Stimulated activated CD4-positive, alpha-beta T cell treated with anti-CD3 and anti-CD28 coated beads, Interleukin-4, amount 100 ng/mL, for 4 hours (primary cell): ENCODE data around the gene SDC4.
A peak's percentile ranks its signal among the peaks of the same experiment; 100 is the strongest.

Experiments
- DNase-seq, 2 experiments: peaks; one replicate each; pipeline ENCODE4 v3.0.0-alpha.2; 2020

The SDC4 gene, protein sequence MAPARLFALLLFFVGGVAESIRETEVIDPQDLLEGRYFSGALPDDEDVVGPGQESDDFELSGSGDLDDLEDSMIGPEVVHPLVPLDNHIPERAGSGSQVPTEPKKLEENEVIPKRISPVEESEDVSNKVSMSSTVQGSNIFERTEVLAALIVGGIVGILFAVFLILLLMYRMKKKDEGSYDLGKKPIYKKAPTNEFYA

DNA sequence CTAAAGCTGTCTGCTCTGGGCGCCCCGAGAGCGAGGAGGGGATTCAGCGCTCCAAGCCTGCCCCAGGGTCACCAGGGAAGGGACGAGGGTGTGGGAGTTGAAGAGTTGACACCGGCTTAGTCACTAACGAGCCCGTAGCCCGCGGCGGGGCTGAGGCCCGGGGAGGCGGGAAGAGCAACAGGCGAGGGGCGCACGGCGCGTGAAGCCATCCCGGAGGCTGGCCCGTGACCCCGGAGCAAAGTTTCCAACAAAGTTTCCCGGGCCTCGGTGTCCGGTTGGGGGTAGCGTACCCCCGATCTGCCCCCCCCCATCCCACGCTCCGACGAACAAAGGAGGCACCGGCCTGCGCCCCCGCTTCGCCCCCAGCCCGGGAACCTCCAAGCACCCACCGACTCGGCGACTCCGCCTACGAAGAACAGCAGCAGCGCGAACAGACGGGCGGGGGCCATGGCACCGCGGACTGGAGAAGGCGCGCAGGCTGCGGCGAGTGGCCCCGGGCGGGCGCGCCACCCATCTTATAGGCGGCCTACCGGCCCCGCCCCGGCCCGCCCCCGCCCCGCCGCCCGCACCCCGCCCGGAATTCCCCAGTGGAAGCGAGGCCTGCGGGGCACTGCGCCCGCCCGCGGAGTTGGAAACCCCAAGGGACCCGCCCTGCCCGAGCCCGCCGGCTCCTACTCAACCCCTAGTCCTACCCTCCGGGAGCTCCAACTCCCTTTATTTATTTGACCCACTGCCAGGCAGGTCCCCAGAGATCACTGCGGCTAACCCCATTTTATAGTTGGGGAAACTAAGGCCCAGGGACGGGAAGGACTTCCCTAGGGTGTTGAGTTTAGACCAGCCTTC is at the start of gene SDC4:
SDC4 (minus strand) TSS at position 489 of the 843 bp plus-strand sequence; CDS start at position 449, 40 bp downstream.
- peak; percentile 72 to 73 for DNase-seq

DNA sequence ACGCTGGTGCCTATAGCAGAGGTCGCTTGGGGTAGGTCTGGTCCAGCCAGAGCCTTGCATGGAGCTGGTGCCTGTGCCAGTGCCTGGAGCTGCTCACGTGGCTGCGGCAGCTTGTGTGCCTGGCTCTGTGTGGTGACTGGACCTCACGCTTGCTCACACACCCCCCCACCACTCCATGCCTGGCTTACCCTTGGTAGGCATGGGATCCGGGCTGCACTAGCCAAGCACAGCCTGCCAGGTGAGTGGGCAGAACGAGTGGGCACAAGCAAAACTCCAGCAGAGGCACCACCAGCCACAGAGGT is 46.8 kb upstream of the SDC4 start:
- DNase-seq, result no peak

DNA sequence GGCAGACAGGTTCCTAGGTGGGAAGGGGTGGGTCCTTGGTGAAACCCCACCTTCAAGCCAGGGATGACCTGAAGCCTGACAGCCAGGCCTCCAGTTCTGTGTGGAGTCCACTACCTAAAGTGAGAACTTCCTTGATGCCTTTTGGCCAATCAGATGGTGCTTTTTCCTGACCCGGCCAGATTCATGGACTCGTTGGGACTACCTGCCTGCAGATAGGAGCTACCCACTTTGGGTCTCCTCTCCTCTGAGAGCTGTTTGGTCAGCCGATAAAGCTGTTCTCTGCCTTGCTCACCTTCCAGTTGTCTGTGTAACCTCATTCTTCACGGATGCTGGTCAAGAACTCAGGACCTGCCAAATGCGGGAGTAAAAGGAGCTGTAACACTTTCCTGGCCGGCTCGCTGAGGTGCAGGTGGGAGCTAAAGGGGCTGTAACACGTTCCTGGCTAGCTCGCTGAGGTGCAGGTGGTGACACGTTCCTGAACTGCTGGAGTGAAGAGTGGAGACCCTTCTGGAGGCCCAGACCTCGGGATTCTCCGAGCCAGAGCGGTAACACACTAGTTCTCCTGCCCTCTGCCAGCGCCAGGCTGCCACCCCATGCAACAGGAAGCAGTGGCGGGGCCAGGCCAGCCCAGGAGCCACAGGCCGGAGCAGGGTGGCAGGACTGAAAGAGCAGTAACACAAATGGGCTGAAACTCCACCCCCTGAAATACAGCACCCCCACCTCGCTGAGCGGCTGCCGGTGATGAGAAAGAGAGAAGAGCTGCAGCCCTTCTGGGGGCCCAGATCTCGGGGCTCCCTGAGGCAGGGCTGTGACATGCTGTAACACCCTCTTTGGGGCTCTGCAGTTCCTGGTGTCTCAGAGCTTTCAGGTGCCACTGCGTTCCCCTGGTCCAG is 46.2 kb upstream of the SDC4 start:
- no peak for DNase-seq

DNA sequence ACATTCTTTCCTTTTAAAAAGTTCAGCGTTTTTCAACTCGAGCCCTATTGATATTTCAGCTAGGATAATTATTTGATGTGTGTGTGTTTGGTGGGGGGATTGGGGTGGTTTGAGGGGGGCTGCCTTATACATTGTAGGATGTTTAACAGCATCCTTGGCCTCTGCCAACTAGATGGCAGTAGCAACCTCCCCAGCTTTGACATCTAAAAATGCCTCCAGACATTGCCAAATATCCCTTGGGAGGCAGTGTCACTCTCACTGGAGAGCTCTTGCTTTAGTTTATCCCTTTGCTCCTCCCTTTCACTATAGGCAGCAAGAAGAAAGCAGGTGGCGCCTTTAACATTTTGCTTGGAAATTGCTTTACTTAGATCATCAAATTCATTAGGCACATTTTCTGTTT is 44.5 kb upstream of the SDC4 start:
- DNase-seq, result no peak

DNA sequence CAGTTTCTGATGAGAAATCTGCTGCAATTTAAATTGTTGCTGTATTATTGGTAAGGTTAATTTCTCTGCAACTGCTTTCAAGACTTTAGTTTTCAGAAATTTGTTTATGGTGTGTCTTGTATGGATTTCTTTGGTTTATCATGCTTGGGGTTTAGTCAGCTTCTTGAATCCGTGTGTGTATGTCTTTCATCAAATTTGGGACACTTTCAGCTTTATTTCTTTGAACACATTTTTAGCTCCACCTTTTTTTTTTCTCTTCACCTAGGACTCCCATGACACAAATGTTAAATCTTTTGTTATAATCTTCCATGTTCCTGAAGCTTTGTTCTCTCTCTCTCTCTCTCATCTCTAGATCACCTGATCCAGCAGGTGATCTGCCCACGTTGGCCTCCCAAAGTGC is 43.3 kb upstream of the SDC4 start:
- no peak for DNase-seq

DNA sequence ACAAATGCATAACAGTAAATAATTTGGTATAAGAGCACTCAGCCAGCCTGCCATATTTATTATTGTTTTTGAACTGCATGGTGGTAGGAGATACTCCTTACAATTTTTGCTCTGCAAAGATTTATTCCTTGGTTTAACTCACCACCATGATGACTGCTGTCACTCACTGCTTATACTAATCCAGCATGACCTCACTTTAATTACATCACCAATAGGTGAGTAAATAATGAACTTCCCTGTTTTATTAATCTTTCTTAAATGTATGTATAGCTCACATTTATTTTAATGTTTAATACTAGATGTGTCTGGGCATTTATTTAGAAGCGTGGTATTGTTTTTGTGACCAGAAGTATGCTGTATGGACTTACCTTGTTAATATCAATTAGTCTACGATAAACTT is 42.7 kb upstream of the SDC4 start:
- no peak for DNase-seq

DNA sequence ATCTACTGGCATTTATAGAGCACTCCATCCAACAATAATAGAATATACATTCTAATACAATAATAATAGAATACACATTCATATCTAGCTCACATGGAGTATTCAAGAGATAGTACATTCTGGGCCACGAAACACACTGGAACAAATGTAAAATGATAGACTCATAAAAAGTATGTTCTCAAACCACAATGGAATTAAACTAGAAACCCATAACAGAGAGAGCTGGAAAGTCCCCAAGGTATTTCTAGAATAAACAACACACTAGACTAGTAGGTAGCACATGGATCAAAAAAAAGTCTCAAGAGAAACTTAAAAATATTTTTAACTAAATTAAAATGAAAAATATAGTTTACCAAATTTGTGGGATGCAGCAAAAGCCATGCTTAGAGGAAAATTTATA is 39.0 kb upstream of the SDC4 start:
- DNase-seq, result no peak

DNA sequence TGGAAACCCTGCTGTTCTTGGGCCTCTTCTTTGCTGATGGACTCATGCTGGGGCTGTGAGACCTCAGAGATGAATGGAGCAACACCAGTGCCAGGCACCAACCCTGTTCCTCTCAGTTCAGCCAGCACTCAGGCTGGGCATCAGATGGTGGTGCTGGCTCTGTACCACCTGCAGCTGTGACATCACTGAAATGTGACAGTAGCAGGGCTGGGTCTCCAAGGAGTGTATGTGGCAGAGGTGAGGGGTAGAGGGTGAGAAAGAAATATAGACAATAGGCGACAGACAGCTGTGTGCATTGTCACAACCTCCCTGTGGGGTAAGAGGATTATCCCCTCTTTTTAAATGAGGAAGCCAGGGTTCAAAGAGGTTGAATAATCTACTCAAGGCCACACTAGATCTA is 30.0 kb upstream of the SDC4 start, which contains the start of gene TP53TG5:
TP53TG5 (minus strand) TSS at position 135 of the 400 bp plus-strand sequence; CDS start at position 46, 89 bp downstream.
- DNase-seq, result no peak

DNA sequence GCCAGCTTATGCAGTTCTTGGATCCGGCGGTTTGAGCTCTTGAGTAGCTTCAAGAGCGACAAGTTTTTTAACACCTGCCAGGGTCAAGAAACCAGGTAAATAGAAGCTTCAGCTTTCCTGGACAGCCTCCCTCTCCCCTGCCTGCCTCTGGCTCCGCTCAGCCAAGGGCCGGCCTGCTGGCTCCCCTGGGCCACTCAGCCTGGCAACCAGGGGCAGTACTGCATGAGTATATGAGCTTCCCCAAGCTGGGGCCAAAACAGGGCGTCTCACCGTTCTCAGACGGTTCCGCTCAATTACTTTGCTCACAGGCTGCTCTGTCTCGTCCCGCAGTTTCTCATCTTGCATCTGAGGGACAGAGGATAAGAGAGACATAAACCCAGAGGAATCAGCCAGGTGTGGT is 29.0 kb upstream of the SDC4 start:
- no peak for DNase-seq

DNA sequence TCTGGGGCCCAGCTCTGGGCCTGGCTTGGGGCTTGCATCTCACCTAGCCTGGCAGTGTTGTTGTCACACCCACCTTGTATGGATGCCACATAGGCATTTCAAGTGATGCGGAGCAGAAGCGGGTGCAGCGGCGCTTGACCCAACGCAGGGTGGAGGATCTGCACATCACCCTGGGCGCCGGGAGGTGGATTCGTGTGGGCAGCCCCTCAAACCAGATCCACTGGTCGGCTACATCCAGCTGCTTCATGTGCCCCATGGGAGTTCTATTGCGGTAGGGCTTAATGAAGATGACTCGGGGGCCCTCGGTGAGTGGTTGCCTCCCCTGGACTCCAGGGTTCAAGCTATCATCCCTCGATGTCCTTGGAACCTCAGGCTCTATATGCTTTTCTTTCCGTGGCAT is 26.7 kb upstream of the SDC4 start:
- no peak for DNase-seq

DNA sequence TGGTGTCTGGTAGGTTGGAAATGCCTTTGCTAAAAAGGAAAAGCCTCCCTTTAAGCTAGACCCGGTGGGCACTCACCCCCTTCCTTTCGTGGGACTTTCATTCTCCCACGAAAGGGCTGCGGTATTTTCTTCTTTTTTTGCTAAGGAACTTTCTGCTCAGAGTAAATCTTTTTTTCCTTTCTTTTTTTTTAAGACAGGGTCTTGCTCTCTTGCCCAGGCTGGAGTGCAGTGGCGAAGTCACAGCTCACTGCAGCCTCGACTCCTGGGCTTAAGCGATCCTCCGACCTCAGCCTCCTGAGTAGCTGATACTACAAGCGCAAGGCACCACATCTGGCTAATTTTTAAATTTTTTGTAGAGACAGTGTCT is 25.9 kb upstream of the SDC4 start:
- DNase-seq, result no peak

DNA sequence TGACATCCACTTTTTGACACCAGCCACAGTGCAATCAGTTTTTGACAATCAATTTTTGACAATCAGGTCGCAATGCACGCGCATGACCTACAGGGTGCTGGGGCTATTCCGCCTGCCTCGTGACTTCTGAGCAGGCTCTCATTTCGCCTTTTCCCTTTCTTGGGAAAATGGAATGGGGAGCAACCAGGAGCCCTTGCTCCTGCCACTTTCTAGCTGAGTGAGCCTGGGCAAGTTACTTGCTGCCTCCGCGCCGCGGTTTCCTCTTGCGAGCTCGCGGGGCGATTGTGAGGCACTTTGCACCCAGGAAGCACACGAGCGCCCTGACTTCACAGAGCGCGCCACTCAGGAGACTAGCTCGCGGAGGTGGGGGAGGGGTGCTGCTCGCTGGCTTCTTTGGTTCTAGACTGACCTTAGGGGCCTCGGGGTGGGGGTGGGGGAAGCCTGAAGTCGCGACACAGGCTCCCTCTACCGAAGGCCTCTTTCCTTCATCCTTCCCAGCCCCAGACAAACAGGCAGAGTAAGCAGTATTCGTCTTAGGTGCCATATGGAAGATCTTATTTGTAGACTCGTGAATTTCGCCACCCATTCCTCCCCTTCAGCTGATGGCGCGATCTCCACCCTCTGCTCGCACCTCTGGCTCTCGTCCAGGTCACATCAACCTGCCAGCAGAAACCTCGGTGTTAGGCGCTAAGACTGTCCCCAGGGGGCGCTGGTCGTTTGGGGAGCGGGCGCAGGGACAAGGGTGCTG is 25.3 kb upstream of the SDC4 start:
- peak; percentile 87 to 91 for DNase-seq

DNA sequence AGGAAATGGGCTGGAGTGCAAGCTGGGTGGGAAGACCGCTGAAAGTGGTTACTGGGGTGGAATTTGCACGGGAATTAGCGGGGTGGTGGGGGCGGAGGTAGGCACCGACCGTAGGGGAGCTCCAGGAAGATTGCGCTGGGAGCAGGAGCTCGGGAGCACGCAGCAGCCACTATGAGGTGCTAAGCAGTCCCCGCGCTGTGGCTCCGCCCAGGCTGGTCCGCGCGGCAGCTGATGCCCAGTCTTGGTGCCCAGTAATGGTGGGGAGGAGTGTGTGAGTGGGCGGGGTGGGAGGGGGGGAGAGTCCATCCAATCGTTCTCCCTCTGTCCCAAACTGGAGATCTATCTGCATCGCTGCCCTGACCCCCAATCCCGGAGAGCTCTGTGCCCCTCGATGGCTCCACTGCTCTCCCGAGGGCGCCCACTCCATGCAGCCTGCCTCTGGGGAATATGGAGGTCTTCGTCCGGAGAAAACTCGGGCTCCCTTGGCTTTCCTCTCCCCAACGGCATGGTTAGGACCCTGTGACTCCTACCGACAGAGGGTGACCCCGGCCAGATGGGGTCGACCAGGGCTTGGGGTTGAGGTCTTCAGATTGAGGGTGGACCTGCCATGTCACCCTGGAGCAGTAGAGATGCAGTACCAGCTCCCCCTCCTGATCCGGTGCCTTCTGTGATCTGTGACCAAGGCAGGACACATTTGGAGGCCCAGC is 24.6 kb upstream of the SDC4 start:
- no peak for DNase-seq

DNA sequence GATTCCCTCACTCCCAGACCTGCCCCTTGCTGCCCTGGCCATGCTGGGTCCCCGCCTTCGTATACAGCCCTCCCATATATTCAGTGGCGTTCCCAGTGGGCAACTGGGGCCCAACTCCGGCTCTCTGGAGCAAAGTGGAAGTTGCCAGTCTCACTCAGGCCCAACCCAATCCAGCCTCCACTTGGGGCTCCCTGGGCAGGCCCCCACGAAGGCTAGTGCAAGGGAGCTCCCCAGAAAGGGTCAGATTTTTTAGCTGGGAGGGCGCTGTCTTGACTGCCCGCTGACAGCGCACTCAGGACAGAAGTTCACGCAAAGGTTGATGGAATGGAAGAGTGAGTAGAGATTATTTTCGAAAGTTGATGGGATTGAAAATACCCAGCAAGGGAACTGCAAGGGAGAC is 24.0 kb upstream of the SDC4 start:
- DNase-seq, result no peak

DNA sequence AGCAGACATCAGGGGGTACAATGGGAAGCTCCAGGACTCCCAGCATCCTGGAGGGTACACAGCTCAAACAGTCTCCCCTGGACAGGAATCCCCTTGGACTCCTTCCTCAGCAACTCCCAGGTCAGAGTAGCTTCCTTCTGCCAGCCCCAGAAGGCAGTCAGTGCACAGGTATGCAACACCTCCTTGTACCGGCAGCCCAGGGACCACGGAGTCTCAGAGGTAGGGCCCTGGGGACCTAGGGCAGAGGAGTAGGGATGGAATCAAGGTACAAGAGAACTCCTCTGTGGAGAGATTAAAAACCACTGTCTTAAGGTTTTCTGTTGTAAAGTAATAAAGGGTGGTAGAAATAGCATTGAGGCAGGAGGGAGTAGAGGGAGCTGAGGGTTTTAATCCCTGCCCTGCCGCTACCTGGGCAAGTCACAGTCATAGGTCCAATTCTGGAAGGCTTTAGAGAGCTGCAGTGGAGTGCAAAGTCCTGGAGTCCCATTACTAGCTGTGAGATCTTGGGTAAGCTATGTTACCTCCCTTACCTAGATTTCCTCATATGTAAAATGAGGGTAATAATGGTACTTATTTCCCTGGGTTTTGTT is 22.4 kb upstream of the SDC4 start:
- no peak for DNase-seq

DNA sequence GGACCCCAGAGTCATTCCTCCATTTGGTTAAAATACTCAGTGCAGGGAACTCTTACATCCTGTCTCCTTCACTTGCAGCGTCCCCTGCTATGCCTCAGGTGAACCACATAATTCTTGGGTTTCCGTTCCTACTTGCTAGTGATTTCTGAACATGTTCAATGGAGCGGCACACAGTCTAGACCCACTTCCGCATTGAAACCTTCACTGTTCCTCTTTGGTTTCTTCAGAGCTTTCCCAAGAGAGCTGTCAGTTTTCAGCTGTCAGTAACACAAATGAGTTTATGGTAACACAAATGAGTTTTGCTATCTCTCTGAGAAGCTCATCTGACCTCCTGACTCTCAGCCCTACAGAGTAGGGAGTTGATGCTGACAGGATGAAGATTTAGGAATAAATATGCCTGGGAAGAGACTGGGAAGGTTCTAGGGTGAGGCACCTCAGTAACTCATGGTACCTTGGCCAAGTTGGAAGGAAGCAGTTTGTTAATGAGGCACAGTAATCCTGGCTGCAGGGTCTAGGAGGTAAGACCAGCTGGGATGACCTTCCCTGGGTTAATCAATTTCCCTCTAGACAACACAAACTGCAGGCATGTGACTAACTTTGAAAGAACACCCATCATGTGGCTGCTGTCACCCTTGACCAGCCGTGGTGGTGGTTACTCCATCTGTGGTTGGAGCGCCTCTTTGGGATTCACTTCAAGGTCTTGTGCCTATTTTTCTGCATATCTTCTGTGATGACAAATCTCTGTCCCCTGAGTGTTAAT is 20.2 kb upstream of the SDC4 start:
- DNase-seq, result no peak

DNA sequence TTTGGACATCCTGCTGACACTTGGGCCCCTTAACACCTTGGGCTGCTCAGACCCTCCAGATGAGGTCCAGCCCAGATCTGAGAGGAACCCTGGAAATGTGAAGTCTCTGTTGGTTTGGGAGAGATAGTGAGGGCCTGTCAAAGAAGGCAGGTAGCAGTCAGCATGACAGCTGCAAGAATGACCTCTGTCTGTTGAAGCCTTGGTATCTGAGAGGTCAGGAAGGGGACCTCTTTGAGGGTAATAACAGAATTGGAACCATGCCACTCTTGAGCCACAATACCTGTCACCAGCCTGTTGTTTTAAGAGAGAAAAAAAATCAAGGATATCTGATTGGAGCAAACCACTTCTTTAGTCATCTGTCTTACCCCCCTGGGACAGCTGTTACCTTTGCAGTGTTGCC is 18.9 kb upstream of the SDC4 start:
- DNase-seq, result no peak

DNA sequence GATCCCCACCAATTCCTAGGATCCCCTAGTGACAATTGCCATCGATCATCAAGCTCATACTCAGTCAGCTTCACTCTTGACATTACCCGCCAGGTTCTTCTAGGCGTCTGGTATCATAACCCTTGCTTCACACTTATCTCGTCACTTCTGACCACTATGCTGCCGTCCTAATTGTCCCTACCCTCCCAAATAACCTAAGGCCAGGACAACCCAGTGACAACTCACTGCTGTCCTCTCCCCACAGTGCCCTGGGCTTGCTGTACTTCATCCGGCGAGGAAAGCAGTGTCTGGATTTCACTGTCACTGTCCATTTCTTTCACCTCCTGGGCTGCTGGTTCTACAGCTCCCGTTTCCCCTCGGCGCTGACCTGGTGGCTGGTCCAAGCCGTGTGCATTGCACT is 18.4 kb upstream of the SDC4 start:
- no peak for DNase-seq

DNA sequence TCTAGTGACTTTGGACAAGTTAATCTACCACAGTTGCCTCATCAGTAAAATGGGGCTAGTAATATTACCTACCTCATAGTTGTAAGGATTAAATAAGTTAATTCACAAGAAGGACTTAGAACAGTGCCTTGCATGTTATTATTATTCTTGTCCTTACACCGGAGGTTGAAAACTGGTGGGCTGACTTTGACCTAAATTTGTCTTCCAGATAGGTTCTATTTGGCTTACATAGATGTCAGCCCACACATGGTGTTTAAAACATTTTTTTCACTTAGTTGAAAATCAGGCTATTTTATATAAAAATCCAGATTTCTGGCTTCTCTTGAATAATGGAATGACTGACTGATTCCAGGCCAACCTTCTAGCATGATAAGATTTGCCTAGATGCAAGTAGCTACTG is 18.0 kb upstream of the SDC4 start:
- no peak for DNase-seq

DNA sequence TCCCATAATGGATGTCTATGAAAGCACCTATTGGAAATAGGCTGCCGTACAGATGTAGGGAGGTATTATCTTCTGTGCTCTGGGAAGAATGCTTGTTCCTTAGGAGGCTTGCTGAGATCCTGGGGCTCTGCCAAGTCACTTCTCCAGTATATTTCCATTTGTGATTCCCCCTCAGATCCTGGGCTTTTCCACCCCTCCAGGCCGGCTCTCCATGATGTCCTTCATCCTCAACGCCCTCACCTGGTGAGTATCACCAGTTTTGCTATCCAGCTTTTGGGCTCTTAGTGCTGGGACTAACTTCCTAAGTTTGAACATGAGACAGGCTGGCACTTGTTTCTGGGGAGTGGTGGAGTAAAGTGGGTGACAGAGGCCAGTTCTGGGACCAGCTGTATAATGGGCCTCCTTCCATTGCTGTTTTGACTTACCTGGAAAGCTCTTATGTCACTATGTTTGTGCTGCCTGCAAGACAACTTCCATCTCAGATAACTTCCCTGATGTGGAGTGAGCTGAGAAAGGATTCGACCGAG is 17.3 kb upstream of the SDC4 start:
- DNase-seq, result no peak
